ENCODE data around the gene BAIAP2L2. TPM values are rescaled to one million over a fixed set of nuclear protein-coding genes. Genes with fewer than 3 reads are reported as not detected.

The BAIAP2L2 gene
- total and polyA plus RNA-seq, 2 donors (not counting 3 experiments of a cell fraction or from before 2014, with no cell fraction given), result 0.20 to 0.35 TPM

DNA sequence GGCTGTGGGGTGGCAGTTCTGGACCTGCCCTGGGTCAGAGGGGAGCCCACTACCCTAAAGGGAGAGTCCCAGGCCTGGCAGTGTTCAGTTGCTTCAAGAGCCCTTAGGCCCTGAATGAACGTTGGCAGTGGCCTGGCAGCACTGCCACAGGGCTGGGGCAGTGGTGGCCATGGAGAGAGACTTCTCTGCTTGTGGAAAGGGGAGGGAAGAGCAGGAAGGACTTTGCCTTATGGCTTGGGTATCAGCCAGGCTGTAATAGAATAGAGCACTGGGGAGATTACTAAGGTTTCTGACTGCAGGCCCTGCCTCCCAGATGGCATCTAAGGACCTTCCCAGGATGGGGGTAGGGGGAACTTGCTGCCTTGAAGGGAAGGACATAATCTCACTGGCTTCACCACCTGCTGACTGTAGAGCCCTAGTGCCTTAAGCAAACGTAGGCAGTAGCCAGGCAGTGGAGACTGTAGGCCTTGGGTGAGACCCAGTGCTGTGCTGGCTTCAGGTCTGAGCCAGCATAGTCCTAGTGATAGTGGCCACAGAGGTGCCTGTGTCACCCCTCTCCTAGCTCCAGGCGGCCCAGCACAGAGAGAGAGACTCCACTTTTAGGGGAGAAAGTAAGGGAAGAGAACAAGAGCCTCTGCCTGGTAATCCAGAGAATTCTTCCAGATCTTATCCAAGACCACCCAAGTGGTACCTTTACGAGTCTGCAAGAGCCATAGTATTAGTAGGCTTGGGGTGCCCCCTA is 43.5 kb upstream of the BAIAP2L2 start:
- no peak overlapping the region for H3K4me2 ChIP-seq (ENCODE audit: insufficient read depth, low read length)
- no peak overlapping the region for H2AFZ ChIP-seq (ENCODE audit: low read depth, low read length)
- BruUV-seq (replicated peaks), result no TSS peak
- FAIRE-seq (no peak), DNase-seq (ENCODE audit: low read depth, low spot score) (no peak)
- H3K27ac ChIP-seq (ENCODE audit: insufficient read depth, low read depth, low read length), result no peak overlapping the region
- H3K9ac ChIP-seq (replicated peaks; ENCODE audit: extremely low read depth, insufficient read depth, low read length), result no peak overlapping the region
- TF ChIP-seq FOS (IDR thresholded peaks at IDR 0.05; ENCODE audit: borderline replicate concordance, insufficient read depth, low read length), result no peak
- TF ChIP-seq JUN (IDR thresholded peaks at IDR 0.05; ENCODE audit: borderline replicate concordance, insufficient read depth, insufficient read length, low read depth), result no peak
- TF ChIP-seq, protein P1, sequence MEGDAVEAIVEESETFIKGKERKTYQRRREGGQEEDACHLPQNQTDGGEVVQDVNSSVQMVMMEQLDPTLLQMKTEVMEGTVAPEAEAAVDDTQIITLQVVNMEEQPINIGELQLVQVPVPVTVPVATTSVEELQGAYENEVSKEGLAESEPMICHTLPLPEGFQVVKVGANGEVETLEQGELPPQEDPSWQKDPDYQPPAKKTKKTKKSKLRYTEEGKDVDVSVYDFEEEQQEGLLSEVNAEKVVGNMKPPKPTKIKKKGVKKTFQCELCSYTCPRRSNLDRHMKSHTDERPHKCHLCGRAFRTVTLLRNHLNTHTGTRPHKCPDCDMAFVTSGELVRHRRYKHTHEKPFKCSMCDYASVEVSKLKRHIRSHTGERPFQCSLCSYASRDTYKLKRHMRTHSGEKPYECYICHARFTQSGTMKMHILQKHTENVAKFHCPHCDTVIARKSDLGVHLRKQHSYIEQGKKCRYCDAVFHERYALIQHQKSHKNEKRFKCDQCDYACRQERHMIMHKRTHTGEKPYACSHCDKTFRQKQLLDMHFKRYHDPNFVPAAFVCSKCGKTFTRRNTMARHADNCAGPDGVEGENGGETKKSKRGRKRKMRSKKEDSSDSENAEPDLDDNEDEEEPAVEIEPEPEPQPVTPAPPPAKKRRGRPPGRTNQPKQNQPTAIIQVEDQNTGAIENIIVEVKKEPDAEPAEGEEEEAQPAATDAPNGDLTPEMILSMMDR (IDR thresholded peaks at IDR 0.05; ENCODE audit: extremely low read depth in 1 of 2, insufficient read depth in 1 of 2, low read depth in 1 of 2, low read length in 2 of 2), result no peak
- no peak for TF ChIP-seq POLR2AphosphoS5 (IDR thresholded peaks at IDR 0.05; ENCODE audit: insufficient read depth, low read depth, low read length)
- TF ChIP-seq, protein P2, sequence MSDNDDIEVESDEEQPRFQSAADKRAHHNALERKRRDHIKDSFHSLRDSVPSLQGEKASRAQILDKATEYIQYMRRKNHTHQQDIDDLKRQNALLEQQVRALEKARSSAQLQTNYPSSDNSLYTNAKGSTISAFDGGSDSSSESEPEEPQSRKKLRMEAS (IDR thresholded peaks at IDR 0.05; ENCODE audit: insufficient read depth, insufficient read length), result no peak
- TF ChIP-seq GATA2 (IDR thresholded peaks at IDR 0.05; ENCODE audit: insufficient read depth, insufficient read length, low read depth, low read length), result no peak
- TF ChIP-seq POLR2A (IDR thresholded peaks at IDR 0.05; ENCODE audit: low read depth, low read length), result no peak
- TF ChIP-seq EZH2 (IDR thresholded peaks at IDR 0.05; ENCODE audit: borderline replicate concordance, low read depth, low read length, severe bottlenecking), result no peak
- no peak for TF ChIP-seq MYC (IDR thresholded peaks at IDR 0.05; ENCODE audit: low read depth, low read length)
- no peak overlapping the region for H3K4me3 ChIP-seq (replicated peaks in 1 of 3; ENCODE audit: insufficient read depth in 1 of 3, low read depth in 1 of 3, low read length in 3 of 3)
- no peaks in the 10 kb centered on the region for H3K9me3 ChIP-seq (replicated peaks; ENCODE audit: control insufficient read depth, insufficient read depth, low read length)
- H3K4me1 ChIP-seq (ENCODE audit: control insufficient read depth, extremely low read depth, insufficient read depth, low read length), result no peaks in the 10 kb centered on the region
- CTCF ChIA-PET, result interaction anchor here (0.6 kb wide), 1 partner anchor 37 kb away, joined by 5 read pairs; no protein-coding TSS in a partner anchor
- intact Hi-C loops (cut with micrococcal nuclease), result no loop called here
- POLR2A ChIA-PET, result no interaction called here
- no peaks in the 10 kb centered on the region for H4K20me1 ChIP-seq (replicated peaks; ENCODE audit: control insufficient read depth, extremely low read depth, insufficient read depth, low read length)
- H3K27me3 ChIP-seq (ENCODE audit: control insufficient read depth in 2 of 2, insufficient read depth in 2 of 2, low read length in 2 of 2), result no peaks in the 10 kb centered on the region
- H3K36me3 ChIP-seq (ENCODE audit: control insufficient read depth in 2 of 2, extremely low read depth in 1 of 2, insufficient read depth in 2 of 2, low read length in 2 of 2), result no peaks in the 10 kb centered on the region
- no peaks in the 10 kb centered on the region for H3K9me1 ChIP-seq (replicated peaks; ENCODE audit: control insufficient read depth, extremely low read depth, insufficient read depth, low read length)
- dilution Hi-C loops (cut with MboI; ENCODE audit: extremely low pct_ligation_motif_present, low sequenced_read_pairs), result no loop called here
- H3K79me2 ChIP-seq (ENCODE audit: control insufficient read depth, insufficient read depth, low read length), result no peaks in the 10 kb centered on the region
